GM10266 (cell line): ENCODE data around the gene GCAT.

Experiments used
- DNase-seq: peaks from one replicate; pipeline ENCODE4 v3.0.0; 2012; ENCODE audit errors: extremely low spot score
- CTCF ChIP-seq: IDR thresholded peaks from 2 replicates; pipeline ENCODE4 v1.5.1; 2012; ENCODE audit warnings: mild to moderate bottlenecking, low read depth; ENCODE audit not compliant: control insufficient read depth, insufficient read depth; ENCODE audit errors: missing control alignments

The GCAT gene

GRCh38 chr22:37812869-37813678, 5.3 kb downstream of the GCAT start:
- no peak for DNase-seq
- TF ChIP-seq CTCF: no peak

GRCh38 chr22:37815593-37815992, 7.9 kb downstream of the GCAT start:
- TF ChIP-seq CTCF: no peak

GRCh38 chr22:37816543-37817180, 8.9 kb downstream of the GCAT start:
- no peak for TF ChIP-seq CTCF
- DNase-seq: no peak

More at GRCh38 chr22:37815593-37815992, 7.9 kb downstream of the GCAT start:
- no peak for DNase-seq

GRCh38 chr22:37817705-37818408, 10.1 kb downstream of the GCAT start:
- peak; percentile 94 for DNase-seq
- peak; percentile 96 for TF ChIP-seq CTCF

- peak; percentile 63 for TF ChIP-seq CTCF
- peak; percentile 89 for DNase-seq
Measured at GRCh38 chr22:37818409-37819104, 10.8 kb downstream of the GCAT start.

- TF ChIP-seq CTCF: no peak
- no peak for DNase-seq
Measured at GRCh38 chr22:37819105-37819433, 11.3 kb downstream of the GCAT start.
